Keratinocyte (primary cell): ENCODE results near the gene GRM1.

Experiments used
- CTCF ChIP-seq, 3 experiments: IDR thresholded peaks in 1 of 3; conservative IDR thresholded peaks in 1 of 3; optimal IDR thresholded peaks in 1 of 3; 2 replicates in 2 of 3; 3 replicates in 1 of 3; pipeline versions ENCODE3 to v1.5.1; 2011; ENCODE audit warnings: low read length in 3 of 3, mild to moderate bottlenecking in 3 of 3, moderate library complexity in 2 of 3, control low read depth in 1 of 3, inconsistent platforms in 1 of 3; ENCODE audit not compliant: insufficient read depth in 2 of 3; ENCODE audit errors: extremely low read depth in 1 of 3
- EZH2 ChIP-seq: IDR thresholded peaks from one replicate; pipeline ENCODE4 v1.6.1; 2012; ENCODE audit warnings: inconsistent platforms, mild to moderate bottlenecking, low read length, moderate library complexity

GRCh38 chr6:146071781-146072180 lies 42.9 kb downstream of the GRM1 start:
- TF ChIP-seq CTCF (optimal IDR thresholded peaks at IDR 0.05 in 1 of 3, IDR thresholded peaks at IDR 0.05 in 1 of 3, conservative IDR thresholded peaks at IDR 0.05 in 1 of 3; ENCODE audit: extremely low read depth in 1 of 3, insufficient read depth in 2 of 3, low read length in 3 of 3) (no peak), EZH2 (no peak)
